ENCODE results near the gene PLPP3.
"Not testable (repeated sequence)": the region's sequence is repeated elsewhere in the genome, so short reads cannot be mapped to it uniquely, and the experiment has no call there.

Gene PLPP3

GRCh38 chr1:56578963-56579875 lies at the start of gene PLPP3:
PLPP3 (minus strand) TSS chr1:56579563; CDS start chr1:56579016, 547 bp downstream.
- DNase-seq (ENCODE audit: low read depth) = peak; percentile 96
- H3K4me3 ChIP-seq (replicated peaks; ENCODE audit: low read depth, low read length) = peak within 1 kb of the TSS; percentile 90
- TF ChIP-seq CTCF (IDR thresholded peaks at IDR 0.05; ENCODE audit: low read length, missing control alignments) = peak; percentile 61

GRCh38 chr1:56627636-56628039 lies 48.3 kb upstream of the PLPP3 start:
- no peak overlapping the region for H3K4me3 ChIP-seq (replicated peaks; ENCODE audit: low read depth, low read length)
- no peak for DNase-seq (ENCODE audit: low read depth)
- no peak for TF ChIP-seq CTCF (IDR thresholded peaks at IDR 0.05; ENCODE audit: low read length, missing control alignments)

DNA sequence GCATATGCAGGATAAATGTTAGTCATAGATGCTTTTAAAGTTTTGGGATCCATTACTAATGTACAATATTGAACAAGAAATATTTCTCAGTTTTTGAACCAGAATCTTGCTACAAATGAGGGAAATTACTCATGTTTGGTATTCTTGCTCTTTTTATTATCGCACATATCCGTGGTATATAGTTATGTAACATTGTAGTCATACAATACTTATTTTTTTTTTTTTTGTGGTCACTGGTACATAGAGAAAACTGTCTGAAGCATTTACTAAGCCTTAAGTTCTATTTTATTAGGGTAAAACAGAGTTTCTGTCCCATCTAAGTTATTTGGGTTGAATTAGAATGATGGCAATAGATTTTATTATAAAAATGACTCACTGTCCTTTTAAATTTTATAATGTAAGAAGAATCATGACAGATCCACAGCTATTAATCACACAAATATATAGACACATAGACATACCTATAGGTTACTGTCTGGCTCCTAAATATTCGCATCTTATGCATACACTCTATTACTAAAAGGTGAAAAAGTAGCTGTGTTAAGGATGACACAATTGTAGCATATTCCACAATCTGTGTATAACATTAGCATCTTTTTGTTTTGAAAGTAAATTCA lies 47.8 kb upstream of the PLPP3 start:
- TF ChIP-seq CTCF (IDR thresholded peaks at IDR 0.05; ENCODE audit: low read length, missing control alignments) = no peak

GRCh38 chr1:56626546-56626945 lies 47.2 kb upstream of the PLPP3 start:
- DNase-seq (ENCODE audit: low read depth) = peak; percentile 15
- H3K4me3 ChIP-seq (replicated peaks; ENCODE audit: low read depth, low read length) = no peak overlapping the region
- no peak for TF ChIP-seq CTCF (IDR thresholded peaks at IDR 0.05; ENCODE audit: low read length, missing control alignments)

More for the DNA sequence above, 47.8 kb upstream of the PLPP3 start:
- H3K4me3 ChIP-seq (replicated peaks; ENCODE audit: low read depth, low read length) = no peak overlapping the region
- no peak for DNase-seq (ENCODE audit: low read depth)

DNA sequence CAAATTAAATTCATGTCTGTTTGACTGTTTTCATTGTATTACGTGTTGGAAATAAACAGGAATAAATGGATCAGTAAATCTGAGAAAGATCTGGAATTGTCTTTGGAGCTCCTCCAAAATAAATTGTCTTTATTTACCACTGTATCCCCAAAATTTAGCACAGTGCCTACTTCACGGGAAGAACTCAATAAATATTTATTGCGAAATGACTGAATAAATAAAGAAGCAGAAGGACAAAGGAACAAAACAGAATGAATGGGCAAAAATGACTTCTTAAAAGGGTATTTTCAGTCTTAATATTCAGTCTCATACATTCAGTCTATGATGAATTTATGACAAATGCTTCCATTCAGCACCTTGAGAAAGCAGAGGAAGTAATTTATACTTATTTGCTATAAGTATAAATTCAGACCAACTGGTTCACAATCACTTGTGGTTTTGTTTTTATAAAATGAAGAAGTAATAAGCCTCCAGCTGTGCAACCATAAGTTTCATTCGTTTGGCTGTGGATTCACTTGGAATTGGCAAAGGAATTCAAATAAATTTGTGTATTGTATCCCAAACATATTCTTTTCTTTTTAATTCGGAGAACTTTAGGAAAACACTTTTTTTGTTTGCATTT lies 46.6 kb upstream of the PLPP3 start:
- no peak overlapping the region for H3K4me3 ChIP-seq (replicated peaks; ENCODE audit: low read depth, low read length)
- no peak for DNase-seq (ENCODE audit: low read depth)
- no peak for TF ChIP-seq CTCF (IDR thresholded peaks at IDR 0.05; ENCODE audit: low read length, missing control alignments)

- H3K4me3 ChIP-seq (replicated peaks; ENCODE audit: low read depth, low read length) = no peak overlapping the region
- DNase-seq (ENCODE audit: low read depth) = no peak
Observed at GRCh38 chr1:56617141-56617540, 37.8 kb upstream of the PLPP3 start.

DNA sequence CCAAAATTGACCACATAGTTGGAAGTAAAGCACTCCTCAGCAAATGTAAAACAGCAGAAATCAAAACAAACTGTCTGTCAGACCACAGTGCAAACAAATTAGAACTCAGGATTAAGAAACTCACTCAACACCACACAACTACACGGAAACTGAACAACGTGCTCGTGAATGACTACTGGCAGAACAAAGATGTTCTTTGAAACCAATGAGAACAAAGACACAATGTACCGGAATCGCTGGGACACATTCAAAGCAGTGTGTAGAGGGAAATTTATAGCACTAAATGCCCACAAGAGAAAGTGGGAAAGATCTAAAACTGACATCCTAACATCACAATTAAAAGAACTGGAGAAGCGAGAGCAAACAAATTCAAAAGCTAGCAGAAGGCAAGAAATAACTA lies 31.4 kb upstream of the PLPP3 start:
- DNase-seq (ENCODE audit: low read depth); H3K4me3 ChIP-seq (replicated peaks; ENCODE audit: low read depth, low read length): not testable (repeated sequence)

More at GRCh38 chr1:56617141-56617540, 37.8 kb upstream of the PLPP3 start:
- TF ChIP-seq CTCF (IDR thresholded peaks at IDR 0.05; ENCODE audit: low read length, missing control alignments) = no peak

DNA sequence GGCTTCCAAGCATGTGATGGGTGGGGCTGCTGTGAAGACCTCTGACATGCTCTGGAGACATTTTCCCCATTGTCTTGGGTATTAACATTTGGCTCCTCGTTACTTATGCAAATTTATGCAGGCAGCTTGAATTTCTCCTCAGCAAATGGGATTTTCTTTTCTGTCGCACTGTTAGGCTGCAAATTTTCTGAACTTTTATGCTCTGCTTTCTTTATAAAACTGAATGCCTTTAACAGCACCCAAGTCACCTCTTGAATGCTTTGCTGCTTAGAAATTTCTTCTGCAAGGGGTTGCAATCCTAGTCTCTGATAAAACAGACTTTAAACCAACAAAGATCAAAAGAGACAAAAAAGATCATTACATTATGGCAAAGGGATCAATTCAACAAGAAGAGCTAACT lies 30.7 kb upstream of the PLPP3 start:
- H3K4me3 ChIP-seq (replicated peaks; ENCODE audit: low read depth, low read length); DNase-seq (ENCODE audit: low read depth): not testable (repeated sequence)

GRCh38 chr1:56595397-56596191 lies 16.2 kb upstream of the PLPP3 start:
- not testable (repeated sequence) for H3K4me3 ChIP-seq (replicated peaks; ENCODE audit: low read depth, low read length); DNase-seq (ENCODE audit: low read depth)

Data from fibroblast of pulmonary artery (primary cell).